Stimulated activated CD4-positive, alpha-beta T cell treated with anti-CD3 and anti-CD28 coated beads, Interleukin-12 subunit alpha, Interleukin-12 subunit beta, amount 100 ng/mL, for 4 hours (primary cell): ENCODE measurements around the gene TNFRSF8.

Experiments
- DNase-seq: peaks from one replicate; pipeline ENCODE4 v3.0.0-alpha.2; 2020

Gene TNFRSF8

GRCh38 chr1:12161662-12162458 is 98.8 kb downstream of the TNFRSF8 start:
- peak; percentile 56 for DNase-seq

GRCh38 chr1:12162459-12163137 is 99.5 kb downstream of the TNFRSF8 start:
- no peak for DNase-seq

DNA sequence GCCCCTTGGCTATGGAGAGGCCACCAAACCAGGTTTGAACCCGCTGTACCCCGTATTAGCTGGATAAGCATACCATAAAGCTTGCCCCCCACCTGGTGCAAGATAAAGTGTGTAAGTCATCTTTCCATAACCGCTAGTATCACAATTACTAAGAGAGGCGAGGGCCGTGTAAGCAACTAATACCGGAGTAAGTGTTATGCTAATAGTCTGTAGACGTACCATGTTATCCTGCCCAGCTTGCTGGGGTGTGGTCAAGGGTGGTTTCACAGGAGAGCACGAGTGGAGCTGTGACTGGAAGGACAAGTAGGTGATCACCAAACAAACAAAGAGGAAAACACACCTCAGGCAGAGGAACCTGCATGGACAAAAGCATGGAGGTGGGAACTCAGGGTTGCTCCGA is 100.1 kb downstream of the TNFRSF8 start:
- DNase-seq = no peak

DNA sequence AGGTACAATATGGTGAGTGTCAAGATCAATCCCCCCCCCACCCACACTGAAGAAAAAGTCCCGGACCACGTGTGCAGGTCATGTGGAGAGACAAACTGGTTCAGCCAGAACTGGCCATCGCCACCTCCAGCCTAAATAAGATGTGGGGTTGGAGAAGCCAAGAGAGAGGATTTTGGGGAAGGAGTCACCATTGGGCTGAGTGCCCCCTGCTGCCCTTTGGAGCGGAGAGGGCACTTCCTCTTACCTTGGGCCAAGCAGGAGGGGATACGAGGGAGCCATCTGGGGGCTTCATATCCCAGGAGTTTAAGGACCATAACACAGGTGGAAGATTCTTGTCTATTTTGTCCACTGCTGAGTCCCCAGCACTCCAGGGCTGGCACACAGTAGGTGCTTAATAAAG is 101.1 kb downstream of the TNFRSF8 start:
- DNase-seq = no peak

- no peak for DNase-seq
Measured at GRCh38 chr1:12165342-12165741, 102.2 kb downstream of the TNFRSF8 start.

- DNase-seq = peak; percentile 77
Measured at GRCh38 chr1:12166834-12167492, 103.9 kb downstream of the TNFRSF8 start, which contains the start of gene TNFRSF1B. Gene TNFRSF1B, plus strand, starts transcription at chr1:12166991. Its CDS starts 101 bp downstream, at chr1:12167092.

DNA sequence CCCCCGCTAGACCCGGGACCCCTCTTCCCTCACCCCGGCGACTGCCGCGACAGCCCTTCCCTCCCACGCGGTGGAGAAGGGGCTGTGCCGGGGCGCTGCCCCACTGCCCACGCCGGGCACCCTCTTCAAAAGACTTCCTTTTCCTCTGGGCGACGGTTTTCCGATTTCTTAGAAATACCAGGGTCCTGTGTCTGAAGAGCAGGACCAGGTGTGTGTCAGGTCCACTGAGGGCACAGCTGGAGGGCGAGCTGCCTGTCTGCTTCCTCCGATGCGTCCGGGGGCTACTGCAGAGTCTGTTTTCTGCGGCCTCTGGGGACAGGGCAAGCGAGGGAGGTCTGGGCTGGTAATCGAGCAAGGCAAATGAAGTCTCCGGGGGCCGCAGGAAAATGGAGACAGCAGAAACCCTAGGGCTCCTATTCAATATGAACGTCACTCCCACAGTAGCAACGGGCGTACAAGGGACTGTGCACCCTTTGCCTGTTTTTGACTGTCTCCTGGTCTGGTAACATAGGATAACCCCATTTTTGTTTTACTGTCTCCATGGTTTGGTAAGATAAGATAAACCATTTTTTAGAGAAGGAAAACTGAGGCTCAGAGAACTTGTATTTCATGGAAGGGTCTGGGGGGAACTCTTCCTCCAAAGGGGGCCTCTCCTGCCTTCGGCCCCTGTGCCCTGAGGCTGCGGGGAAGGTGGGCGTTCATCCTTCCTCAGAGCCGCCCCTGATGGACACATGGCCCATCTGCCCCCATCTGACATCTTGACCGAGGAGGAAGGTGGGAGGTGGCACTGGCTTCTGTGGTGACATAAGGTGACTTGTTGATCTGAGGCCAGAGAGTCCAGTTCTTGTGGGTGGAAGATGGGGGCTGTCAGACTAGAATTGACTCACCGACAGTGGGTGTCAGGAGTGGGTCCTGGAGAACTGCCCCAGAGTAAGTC is 104.7 kb downstream of the TNFRSF8 start:
- DNase-seq = no peak

- DNase-seq = no peak
Measured at GRCh38 chr1:12168451-12169160, 105.5 kb downstream of the TNFRSF8 start.

DNA sequence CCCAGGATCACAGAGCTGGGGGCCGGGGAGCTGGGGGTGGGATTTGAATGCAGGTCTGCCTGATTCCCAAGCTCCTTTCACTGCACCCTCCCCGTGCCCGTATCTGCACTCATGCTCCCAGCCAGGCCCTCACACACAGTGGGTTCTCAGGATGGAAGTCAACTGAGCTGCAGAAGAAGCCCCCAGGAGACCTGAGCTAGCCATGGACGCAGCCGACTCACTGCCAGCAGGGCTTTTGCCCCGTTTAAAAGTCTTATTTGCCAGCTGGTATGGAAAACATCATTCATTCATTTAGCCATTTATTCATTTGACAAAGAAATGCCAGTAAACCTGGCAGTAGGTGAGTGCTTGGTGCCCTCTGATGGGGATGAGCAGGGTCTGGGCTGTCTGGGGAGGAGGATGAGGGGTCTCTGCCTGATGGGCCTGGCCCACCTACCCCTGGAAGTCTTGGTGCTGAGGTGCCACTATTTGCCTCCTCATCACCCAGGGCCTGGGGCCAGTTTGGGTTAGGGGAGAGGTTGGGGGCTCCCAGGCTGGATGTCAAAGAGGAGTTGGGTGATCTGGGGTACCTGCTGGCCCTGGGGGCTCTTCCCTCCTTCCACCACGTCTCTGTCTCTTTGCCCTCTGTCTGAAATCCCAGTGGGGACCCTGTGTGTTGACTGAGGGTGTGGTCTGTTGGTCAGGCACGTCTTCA is 106.5 kb downstream of the TNFRSF8 start:
- DNase-seq = no peak

DNA sequence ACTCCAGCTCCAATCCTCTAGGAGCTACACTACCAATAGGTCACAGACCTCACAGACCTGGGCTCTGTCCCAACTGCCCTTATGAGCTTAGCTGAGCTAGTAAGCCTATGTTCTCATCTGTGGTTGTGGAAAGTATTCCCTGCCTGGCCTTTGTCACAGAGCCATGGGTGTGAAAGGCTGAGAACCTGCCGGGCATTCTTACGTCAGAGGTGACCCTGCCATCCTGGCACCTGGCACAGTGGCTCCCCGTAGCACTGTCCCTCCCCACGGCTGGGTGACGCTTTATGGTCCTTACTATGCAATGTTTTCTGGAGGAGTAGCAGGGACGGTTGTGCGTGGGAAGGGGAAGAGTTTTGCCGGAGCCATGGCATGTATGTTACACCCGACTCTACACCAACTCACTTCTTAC is 107.2 kb downstream of the TNFRSF8 start:
- no peak for DNase-seq

GRCh38 chr1:12171206-12172041 is 108.3 kb downstream of the TNFRSF8 start:
- DNase-seq = no peak

- no peak for DNase-seq
Measured at GRCh38 chr1:12172042-12172851, 109.1 kb downstream of the TNFRSF8 start.

GRCh38 chr1:12173041-12173509 is 110.0 kb downstream of the TNFRSF8 start:
- DNase-seq = no peak

DNA sequence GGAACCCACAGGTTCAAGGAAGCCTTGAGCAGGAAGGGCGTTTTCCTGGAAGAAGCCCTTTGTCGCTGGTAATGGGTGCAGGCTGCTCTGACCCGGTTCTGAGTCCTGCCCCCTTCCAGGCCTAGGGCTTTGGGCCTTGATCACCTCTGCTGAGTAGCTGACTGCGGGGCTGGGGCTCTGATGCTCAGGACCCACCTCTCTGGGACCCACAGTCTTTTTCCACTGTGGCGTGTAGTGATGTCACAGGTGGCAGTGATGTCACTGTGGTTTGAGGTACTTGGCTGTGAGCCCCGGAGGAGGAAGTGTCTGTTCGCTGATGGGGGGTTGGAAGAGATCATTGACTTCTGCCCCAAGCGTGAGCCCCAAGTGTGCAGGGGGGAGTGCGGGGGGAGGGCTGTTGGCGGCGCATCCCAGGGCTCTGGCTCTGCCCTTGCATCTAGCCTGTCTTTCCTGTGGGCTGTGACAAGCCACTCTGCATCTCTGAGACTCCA is 110.6 kb downstream of the TNFRSF8 start:
- peak; percentile 75 for DNase-seq

- no peak for DNase-seq
Measured at GRCh38 chr1:12174924-12175810, 112.1 kb downstream of the TNFRSF8 start.

DNA sequence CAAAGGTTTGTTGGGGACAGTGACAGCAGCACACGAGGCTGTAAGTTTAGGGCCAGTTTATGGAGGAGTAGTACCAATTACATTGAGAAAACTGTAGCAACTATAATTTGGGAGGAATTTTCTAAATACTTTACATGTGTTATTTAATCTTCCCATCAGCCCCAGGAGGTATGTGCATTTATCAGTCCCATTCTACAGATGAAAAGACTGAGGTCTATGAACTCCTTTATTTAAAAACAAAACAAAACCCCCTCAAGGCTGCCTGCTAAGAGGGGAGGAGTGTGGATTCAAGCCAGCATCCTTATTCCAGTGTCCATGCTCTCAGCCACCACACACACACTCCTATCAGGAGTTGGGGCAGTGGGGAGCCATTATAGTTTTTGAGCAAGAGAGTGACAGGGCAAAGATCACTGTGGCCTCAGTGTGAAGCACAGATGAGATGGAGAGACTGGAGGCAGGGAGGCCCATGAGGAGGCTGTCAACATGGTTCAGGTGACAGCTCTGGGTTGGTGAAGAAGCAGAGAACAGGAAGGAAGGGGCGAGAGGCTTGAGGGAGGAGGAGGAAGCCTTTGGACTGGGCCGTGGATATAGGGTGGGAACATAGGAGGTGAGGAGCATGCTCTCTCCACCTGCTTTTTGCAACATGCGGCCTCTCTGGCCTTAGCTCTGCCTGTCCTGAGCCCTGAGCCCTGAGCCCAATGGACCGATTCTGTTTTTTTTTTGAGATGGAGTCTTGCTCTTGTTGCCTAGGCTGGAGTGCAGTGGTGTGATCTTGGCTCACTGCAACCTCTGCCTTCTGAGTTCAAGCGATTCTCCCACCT is 113.4 kb downstream of the TNFRSF8 start:
- DNase-seq = no peak
